SK-N-MC (cell line): ENCODE results near the gene PDLIM7.

Source experiments
- EZH2 ChIP-seq: fragments of 200-600 bp; sonication (generic); IDR thresholded peaks from one replicate; pipeline ENCODE4 v1.6.1; 2017; ENCODE audit warnings: antibody characterized with exemption
- FOXP2 ChIP-seq: optimal IDR thresholded peaks from 2 replicates; pipeline ENCODE3; 2011; ENCODE audit warnings: mild to moderate bottlenecking, moderate library complexity; ENCODE audit not compliant: insufficient read depth; ENCODE audit errors: extremely low read length, control extremely low read depth
- POLR2AphosphoS5 ChIP-seq: IDR thresholded peaks from 2 replicates; pipeline ENCODE4 v1.6.1; 2012; ENCODE audit warnings: mild to moderate bottlenecking, low read depth, low read length, borderline replicate concordance

DNA sequence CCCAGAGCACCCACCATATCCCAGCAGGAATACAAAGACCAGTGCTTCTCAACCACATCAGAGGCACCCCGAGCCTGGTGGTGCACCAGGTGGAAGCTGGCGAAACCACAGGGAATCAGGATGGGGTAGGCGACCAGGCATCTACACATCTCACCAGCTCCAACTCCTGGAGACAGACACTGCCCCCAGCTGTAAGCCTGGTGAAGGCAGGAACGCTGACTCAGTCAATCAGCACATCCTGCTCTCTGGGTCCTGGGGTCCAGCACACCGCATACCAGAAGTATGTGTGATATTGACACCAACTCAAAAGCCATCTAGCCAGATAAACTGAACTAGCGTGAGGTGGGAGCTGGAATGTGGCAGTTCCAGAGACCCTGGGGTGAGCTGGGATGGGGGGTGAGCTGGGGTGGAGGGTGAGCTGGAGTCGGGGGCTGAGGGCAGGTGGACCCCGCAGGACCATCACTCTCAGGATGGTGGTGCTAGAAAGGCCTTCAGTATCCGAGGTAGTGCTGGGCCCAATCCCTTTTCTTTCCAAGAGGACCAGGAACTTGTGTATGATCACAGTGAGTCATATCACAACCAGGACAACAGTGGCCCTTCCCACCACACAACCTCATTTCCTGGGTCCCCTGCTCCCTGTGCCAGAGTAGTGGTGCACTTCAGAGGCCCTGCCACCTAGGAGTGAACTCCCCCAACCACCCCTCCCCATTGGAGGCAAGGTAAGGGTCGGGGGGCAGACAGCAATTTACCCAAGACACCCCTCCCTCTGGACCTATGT lies 26.5 kb downstream of the PDLIM7 start:
- TF ChIP-seq POLR2AphosphoS5 (no peak), EZH2 (no peak), FOXP2 (no peak)
